Gastroesophageal sphincter (tissue), 4 donors: ENCODE measurements around the gene CHTF8. TPM values are rescaled to one million over a fixed set of nuclear protein-coding genes. Genes with fewer than 3 reads are reported as not detected.
"Not testable (repeated sequence)": the region's sequence is repeated elsewhere in the genome, so short reads cannot be mapped to it uniquely, and the experiment has no call there.

ENCODE experiments used
- ATAC-seq: fragments of 150-250 bp; one replicate; pipeline ENCODE4 v1.9.1; 2016; ENCODE audit warnings: mild to moderate bottlenecking, moderate library complexity
- H3K27ac ChIP-seq, 4 donors: fragments of 200-600 bp; sonication (generic) in 3 of 4; 1 replicate in 3 of 4; 2 replicates in 1 of 4; pipeline ENCODE4 v1.5.1; 2016 to 2019
- H3K27me3 ChIP-seq: fragments of 200-600 bp; sonication (generic); one replicate; pipeline ENCODE4 v1.5.1; 2019
- H3K36me3 ChIP-seq, 2 donors: fragments of 200-600 bp; sonication (generic); one replicate each; pipeline ENCODE4 v1.5.1; 2019; ENCODE audit warnings: control low read depth in 1 of 2
- H3K4me1 ChIP-seq, 3 donors: fragments of 200-600 bp; sonication (generic); 1 replicate in 2 of 3; 2 replicates in 1 of 3; pipeline ENCODE4 v1.5.1; 2016 to 2019; ENCODE audit warnings: control low read depth in 2 of 3
- H3K4me3 ChIP-seq, 2 donors: fragments of 200-600 bp; sonication (generic); one replicate each; pipeline ENCODE4 v1.5.1; 2019; ENCODE audit warnings: mild to moderate bottlenecking in 1 of 2, moderate library complexity in 1 of 2
- H3K9me3 ChIP-seq, 3 donors: fragments of 200-600 bp; sonication (generic); one replicate each; pipeline ENCODE4 v1.5.1; 2017 to 2019; ENCODE audit warnings: control low read depth in 2 of 3
- EP300 ChIP-seq: sonication (generic); formaldehyde crosslinking; IDR thresholded peaks from one replicate; pipeline ENCODE4 v1.6.1; 2017; ENCODE audit warnings: antibody characterized with exemption, mild to moderate bottlenecking
- POLR2A ChIP-seq, 2 donors: fragments of 450-650 bp; IDR thresholded peaks; one replicate each; pipeline ENCODE4 v1.6.1; 2017; ENCODE audit warnings: antibody characterized with exemption in 2 of 2, mild to moderate bottlenecking in 2 of 2, moderate library complexity in 1 of 2
- POLR2AphosphoS5 ChIP-seq: sonication (generic); formaldehyde crosslinking; IDR thresholded peaks from one replicate; pipeline ENCODE4 v1.6.1; 2017; ENCODE audit warnings: antibody characterized with exemption
- WGBS, 2 donors: methylation state at CpG; one replicate each; pipeline ENCODE4 v1.1.5; 2018; ENCODE audit warnings: low coverage in 1 of 2; 5-methylcytosine and 5-hydroxymethylcytosine counted together
- total RNA-seq, 4 donors: library from RNA; depleted of rRNA; stranded (reverse); fragments of >200 nt; gene quantifications; one replicate each; pipeline ENCODE4 v1.1.0, GENCODE V29; 2016
- TF ChIP-seq, protein P1 (sequence below), 4 experiments: fragments of 200-600 bp in 2 of 4; fragments of 450-650 bp in 2 of 4; sonication (generic) in 1 of 4; IDR thresholded peaks; one replicate each; pipeline ENCODE4 v1.5.1; 2017 to 2019; ENCODE audit warnings: antibody characterized with exemption in 4 of 4, mild to moderate bottlenecking in 2 of 4, moderate library complexity in 2 of 4

CHTF8 gene
- total RNA-seq, 4 donors from 2014 or later, result 44.0 to 102 (median 61.9) TPM

DNA sequence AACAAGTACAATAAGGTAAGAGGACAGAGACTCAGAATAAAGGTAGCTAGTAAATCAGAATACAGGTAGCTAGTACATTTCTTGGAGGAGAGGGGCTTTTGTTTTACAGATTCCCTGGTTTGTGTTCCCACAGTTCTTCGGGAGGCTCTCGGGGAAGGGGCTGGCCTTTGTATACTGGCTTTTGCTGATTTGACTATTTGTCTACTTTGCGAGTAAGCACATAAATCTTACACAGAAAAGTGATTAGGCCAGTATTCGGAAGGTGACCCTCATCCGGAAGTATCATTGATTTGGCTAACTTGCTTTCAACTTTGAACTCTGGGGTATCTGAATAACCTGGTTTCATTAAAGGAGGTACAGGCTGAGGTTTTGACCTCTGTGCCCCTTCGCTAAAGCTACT, 33.2 kb upstream of the CHTF8 start:
- H3K36me3 ChIP-seq, result peaks cover 2 to 88% of the 10 kb centered on the region in 2 donors
- peak overlapping the region in 1 of 4 donors; percentile 26 for H3K27ac ChIP-seq
- no peak overlapping the region for H3K4me3 ChIP-seq
- TF ChIP-seq POLR2A (IDR thresholded peaks at IDR 0.05) (no peak), POLR2AphosphoS5 (no peak), EP300 (no peak)
- TF ChIP-seq, protein P1, sequence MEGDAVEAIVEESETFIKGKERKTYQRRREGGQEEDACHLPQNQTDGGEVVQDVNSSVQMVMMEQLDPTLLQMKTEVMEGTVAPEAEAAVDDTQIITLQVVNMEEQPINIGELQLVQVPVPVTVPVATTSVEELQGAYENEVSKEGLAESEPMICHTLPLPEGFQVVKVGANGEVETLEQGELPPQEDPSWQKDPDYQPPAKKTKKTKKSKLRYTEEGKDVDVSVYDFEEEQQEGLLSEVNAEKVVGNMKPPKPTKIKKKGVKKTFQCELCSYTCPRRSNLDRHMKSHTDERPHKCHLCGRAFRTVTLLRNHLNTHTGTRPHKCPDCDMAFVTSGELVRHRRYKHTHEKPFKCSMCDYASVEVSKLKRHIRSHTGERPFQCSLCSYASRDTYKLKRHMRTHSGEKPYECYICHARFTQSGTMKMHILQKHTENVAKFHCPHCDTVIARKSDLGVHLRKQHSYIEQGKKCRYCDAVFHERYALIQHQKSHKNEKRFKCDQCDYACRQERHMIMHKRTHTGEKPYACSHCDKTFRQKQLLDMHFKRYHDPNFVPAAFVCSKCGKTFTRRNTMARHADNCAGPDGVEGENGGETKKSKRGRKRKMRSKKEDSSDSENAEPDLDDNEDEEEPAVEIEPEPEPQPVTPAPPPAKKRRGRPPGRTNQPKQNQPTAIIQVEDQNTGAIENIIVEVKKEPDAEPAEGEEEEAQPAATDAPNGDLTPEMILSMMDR (IDR thresholded peaks at IDR 0.05), result no peak
- no peaks in the 10 kb centered on the region for H3K9me3 ChIP-seq
- H3K27me3 ChIP-seq, result no peaks in the 10 kb centered on the region
- WGBS, 2 donors, result 98 to 100% methylated on average over 3 to 5 of the region's 6 CpGs
- ATAC-seq, result no peak
- H3K4me1 ChIP-seq, result peaks cover 0 to 10% (median 0%) of the 10 kb centered on the region in 3 donors

DNA sequence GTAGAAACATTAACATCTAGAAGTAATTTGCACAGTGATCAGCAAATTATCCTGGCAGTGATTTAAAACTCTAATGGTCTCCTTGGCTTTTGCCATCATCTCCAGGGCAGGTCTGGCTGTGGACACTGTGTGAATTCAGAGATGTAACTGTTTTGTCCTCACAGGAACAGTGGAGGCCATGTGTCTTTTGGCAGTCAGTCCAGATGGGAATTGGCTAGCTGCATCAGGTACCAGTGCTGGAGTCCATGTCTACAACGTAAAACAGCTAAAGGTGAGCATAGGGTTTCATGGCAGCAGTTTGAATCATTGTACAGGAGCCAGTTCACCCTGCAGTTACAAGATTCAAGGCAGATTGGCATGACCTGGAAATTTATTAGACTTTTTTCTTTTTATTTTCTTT, 27.8 kb upstream of the CHTF8 start:
- 86 to 89% methylated on average over 1 of the region's 1 CpG for WGBS, 2 donors
- H3K36me3 ChIP-seq, result peaks cover 0 to 96% of the 10 kb centered on the region in 2 donors
- no peaks in the 10 kb centered on the region for H3K9me3 ChIP-seq
- H3K27ac ChIP-seq, result no peak overlapping the region
- TF ChIP-seq EP300, result no peak
- no peak for TF ChIP-seq POLR2A (IDR thresholded peaks at IDR 0.05)
- no peak for TF ChIP-seq POLR2AphosphoS5
- TF ChIP-seq, protein P1 (IDR thresholded peaks at IDR 0.05), result no peak
- no peak overlapping the region for H3K4me3 ChIP-seq
- ATAC-seq, result no peak
- no peaks in the 10 kb centered on the region for H3K27me3 ChIP-seq
- H3K4me1 ChIP-seq, result no peaks in the 10 kb centered on the region

DNA sequence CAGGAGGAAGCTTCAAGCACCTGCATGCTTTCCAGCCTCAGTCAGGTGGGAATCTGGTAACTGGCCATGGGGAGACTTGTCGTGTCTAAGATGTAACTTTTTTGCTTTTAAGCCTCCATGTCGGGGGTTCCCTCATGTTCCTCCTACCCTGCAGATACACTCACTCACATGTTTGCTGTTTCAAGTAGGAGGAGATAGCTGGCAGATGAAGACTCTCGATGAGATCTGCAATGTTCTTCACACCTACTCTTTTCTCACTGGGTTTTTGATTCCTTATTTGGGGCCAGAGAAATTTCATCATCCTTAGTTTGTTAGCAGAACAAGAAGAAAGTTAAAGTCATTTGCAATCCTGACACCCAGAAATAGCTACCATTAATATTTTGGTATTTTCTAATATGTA, 24.8 kb upstream of the CHTF8 start:
- peaks cover 0 to 99% of the 10 kb centered on the region in 2 donors for H3K36me3 ChIP-seq
- no peaks in the 10 kb centered on the region for H3K9me3 ChIP-seq
- ATAC-seq, result no peak
- WGBS, 2 donors, result 60 to 65% methylated on average over 1 to 2 of the region's 3 CpGs
- TF ChIP-seq EP300, result no peak
- TF ChIP-seq POLR2A (IDR thresholded peaks at IDR 0.05), result no peak
- H3K27ac ChIP-seq, result no peak overlapping the region
- no peaks in the 10 kb centered on the region for H3K4me1 ChIP-seq
- no peaks in the 10 kb centered on the region for H3K27me3 ChIP-seq
- H3K4me3 ChIP-seq, result no peak overlapping the region

DNA sequence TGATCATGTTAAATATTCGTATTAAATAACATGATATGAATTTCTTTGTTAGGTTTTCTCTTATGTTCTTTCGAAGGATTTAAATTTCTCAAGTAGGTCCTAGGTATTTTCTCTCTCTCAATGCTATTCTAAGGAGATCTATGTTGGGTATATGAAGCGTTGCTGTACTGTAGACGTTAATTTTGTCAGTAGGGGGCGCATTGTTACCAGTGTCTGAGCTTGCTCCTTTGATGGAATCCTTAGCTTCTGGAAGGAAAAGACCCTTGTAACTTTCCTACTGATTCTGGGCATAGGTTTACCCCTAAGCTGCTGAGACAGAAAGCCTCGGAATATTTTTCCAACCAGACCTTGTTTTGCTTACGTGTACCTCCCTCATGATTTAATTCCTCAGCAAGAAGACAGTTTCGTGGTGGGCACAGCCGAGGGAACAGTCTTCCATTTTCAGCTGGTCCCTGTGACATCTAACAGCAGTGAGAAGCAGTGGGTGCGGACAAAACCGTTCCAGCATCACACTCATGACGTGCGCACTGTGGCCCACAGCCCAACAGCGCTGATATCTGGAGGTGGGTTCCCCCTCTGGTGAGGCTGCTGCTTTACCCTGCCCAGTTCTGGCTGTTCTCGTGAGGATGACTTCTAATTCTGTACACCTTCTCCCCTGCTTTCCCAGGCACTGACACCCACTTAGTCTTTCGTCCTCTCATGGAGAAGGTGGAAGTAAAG, 17.9 kb upstream of the CHTF8 start:
- WGBS, 2 donors, result 34 to 53% methylated on average over 3 to 16 of the region's 16 CpGs
- TF ChIP-seq, protein P1 (IDR thresholded peaks at IDR 0.05), result peak; percentile 81 to 87 (median 84)
- TF ChIP-seq POLR2A (IDR thresholded peaks at IDR 0.05), result no peak
- H3K27me3 ChIP-seq, result no peaks in the 10 kb centered on the region
- H3K4me1 ChIP-seq, result no peaks in the 10 kb centered on the region
- H3K27ac ChIP-seq, result no peak overlapping the region
- H3K36me3 ChIP-seq, result peaks cover 0 to 86% of the 10 kb centered on the region in 2 donors
- no peaks in the 10 kb centered on the region for H3K9me3 ChIP-seq
- ATAC-seq, result peak; percentile 72
- no peak overlapping the region for H3K4me3 ChIP-seq

DNA sequence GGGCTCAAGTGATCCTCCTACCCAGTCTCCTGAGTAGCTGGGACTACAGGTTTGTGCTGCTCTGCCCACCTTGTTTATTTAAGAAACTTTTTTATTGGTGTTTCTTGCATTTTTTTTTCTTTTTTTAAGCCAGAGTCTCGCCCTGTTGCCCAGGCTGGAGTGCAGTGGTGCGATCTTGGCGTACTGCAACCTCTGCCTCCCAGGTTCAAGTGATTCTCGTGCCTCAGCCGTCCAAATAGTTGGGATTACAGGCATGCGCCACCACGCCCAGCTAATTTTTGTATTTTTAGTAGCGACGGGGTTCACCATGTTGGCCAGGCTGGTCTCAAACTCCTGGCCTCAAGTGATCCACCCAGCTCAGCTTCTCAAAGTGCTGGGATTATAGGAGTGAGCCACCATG, 17.2 kb upstream of the CHTF8 start:
- not testable (repeated sequence) for H3K27ac ChIP-seq, H3K27me3 ChIP-seq, H3K4me1 ChIP-seq, ATAC-seq, H3K9me3 ChIP-seq, H3K4me3 ChIP-seq
- peaks cover 0 to 86% of the 10 kb centered on the region in 2 donors for H3K36me3 ChIP-seq
- WGBS, 2 donors, result 90 to 100% methylated on average over 1 to 2 of the region's 9 CpGs

DNA sequence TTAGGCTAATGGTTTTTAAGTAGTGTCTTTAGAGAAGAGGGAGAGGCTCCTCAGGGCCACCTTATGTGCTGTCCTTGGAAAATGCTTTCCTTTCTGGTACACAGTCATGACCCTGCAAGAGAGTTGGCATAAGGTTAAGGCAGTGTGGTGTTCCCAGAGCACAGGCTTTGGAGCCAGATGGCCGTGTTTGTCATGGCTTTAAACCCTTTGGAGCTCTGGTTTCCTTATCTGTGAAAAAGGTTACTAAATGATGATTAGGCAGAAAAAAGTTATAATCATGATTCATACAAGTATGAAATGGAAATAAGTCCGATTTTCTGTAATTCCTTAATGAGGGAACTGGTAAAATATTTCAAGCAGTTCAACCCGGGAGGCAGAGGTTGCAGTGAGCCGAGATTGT, 13.3 kb upstream of the CHTF8 start:
- H3K4me3 ChIP-seq, result no peak overlapping the region
- no peak overlapping the region for H3K27ac ChIP-seq
- no peaks in the 10 kb centered on the region for H3K4me1 ChIP-seq
- H3K36me3 ChIP-seq, result peaks cover 0 to 86% of the 10 kb centered on the region in 2 donors
- TF ChIP-seq, protein P1 (IDR thresholded peaks at IDR 0.05), result no peak
- TF ChIP-seq EP300 (no peak), POLR2A (IDR thresholded peaks at IDR 0.05) (no peak), POLR2AphosphoS5 (no peak)
- 63 to 100% methylated on average over 2 to 3 of the region's 4 CpGs for WGBS, 2 donors
- no peak for ATAC-seq
- no peaks in the 10 kb centered on the region for H3K9me3 ChIP-seq
- no peaks in the 10 kb centered on the region for H3K27me3 ChIP-seq
